HuH-7.5 (cell line): ENCODE results near the gene STARD9.
"Not testable (repeated sequence)": the region's sequence is repeated elsewhere in the genome, so short reads cannot be mapped to it uniquely, and the experiment has no call there.

Source experiments
- DNase-seq: peaks from one replicate; pipeline ENCODE4 v3.0.0; 2011; ENCODE audit warnings: low spot score

Gene STARD9

DNA sequence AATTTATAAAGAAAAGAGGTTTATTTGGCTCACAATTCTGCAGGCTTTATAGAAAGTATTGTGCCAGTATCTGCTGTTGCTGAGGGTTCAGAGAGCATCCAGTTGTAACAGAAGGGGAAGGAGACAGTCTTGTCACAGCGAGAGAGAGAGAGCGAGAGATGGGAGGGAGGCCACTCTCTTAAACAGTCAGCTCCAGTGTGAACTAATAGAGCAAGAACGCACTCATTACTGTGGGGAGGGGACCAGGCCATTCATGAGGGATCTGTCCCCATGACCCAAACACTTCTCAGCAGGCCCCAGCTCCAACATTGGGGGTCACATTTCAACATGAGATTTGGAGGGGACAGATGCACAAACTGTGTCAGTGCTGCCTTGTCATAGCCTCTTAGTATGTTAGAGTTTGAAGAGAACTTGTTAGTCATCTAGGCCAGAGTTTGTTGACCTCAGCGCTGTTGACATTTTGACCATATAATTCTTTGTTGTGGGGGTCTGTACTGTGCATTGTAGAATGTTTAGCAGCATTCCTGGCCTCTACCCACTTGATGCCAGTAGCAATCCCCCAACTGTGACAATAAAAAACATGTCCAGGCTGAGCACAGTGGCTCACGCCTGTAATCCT lies 15.3 kb downstream of the STARD9 start:
- DNase-seq = no peak

DNA sequence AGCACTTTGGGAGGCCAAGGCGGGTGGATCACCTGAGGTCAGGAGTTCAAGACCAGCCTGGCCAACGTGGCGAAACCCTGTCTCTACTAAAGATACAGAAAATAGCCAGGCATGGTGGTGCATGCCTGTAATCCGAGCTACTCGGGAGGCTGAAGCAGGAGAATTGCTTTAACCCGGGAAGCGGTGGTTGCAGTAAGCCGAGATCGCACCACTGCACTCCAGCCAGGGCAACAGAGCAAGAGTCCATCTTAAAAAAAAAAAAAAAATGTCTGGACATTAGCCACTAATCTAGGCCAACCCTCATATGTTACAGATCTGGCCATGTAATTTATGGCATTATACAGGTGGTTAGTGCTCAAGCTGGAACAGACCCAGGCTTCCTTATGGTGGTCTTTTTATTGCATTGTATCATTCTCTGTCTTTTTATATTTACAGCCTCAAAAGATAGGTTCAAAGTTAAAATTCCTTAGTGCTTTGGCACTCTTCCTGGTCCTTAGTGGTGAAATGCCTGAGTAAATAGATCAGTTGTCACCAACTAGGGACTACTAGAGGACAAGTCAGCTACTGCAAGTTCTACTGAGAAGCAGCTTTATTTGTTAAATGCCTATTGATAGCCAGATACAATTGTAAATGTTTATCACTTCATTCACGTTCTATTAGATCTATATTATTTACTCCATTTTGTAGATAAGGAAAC lies 16.0 kb downstream of the STARD9 start:
- peak; percentile 54 for DNase-seq

DNA sequence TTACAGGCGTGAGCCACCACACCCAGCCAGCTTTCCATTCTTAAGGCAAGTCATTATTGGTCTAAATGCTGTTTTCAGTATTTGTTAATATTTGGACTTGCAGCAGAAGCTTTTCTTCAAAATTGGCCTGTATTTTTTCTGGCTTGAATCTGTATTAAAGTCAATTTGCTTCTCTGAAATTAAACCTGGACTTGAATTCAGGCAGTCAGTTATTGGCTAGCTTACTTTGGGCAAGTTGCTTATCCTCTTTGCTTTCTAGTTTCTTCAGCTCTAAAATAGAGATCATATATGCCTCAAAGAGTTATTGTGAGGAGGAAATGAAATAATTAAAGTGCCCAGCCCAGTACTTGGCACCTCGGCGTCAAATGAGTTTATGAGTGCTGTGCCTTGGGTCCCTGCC lies 17.3 kb downstream of the STARD9 start:
- DNase-seq = no peak

DNA sequence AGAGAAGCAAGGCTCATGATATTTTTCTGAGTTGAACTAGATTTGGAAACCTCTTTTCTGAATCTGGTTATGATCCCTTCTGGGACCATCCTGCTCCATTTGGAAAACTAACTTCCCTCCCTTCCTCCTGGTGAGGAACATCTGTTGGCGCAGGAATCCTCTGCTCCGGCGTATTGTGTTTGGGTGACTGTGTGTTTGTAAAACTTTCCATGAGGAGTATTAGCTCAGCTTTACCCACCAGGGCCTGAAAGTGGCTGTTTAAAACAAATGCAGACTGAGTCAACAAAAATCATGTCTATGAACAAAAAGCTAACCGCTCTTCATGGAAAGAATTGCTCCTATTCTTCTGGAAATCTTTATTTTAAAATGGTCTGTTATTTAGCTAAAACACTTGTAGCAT lies 17.7 kb downstream of the STARD9 start:
- no peak for DNase-seq

DNA sequence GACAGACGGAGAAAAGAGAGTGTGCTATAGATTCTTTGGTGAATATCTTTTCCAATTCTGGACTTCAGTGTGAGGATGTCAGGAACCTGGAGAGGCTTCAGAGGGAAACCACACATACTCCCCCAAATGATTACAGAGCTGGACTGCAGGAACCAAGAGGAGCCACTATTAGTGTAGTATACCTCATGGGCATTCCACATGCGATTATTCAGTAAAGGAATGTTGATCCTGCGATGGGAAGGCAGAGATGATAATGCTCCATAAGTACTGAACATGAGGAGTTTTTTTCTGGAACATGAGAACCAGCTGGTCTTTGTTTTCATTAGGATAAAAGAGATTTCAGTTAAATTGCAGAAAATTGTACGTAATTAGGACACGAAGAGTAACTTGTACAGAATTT lies 18.7 kb downstream of the STARD9 start:
- no peak for DNase-seq

DNA sequence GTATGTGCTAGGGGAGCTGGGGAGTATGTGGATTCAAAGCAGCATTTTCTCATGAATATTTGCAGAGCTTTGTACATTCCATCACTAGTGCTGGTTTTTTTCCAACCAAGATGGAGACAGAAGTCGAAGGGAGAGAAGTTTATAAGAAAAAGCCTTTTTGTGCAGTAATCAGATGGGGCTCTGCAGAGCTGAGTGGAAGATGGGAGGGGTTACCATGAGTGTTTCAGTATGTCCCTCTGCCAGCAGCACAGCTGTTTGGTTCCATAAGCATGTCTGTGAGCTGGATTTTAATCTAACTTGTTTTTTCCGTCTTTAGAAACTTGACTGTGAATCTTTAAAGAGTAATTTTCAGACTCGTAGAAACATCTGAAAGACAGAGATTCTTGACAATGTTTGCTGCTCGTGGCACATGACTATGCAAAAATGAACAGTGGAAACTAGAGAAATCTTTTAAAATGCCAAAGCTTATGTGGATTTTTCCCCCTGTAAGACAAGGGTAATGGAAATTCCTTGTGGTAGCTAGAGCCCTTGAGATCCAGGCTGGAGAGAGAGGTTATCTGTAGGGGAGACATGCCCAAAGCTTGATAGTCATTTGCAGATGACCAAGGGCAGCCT lies 20.3 kb downstream of the STARD9 start:
- DNase-seq = no peak

DNA sequence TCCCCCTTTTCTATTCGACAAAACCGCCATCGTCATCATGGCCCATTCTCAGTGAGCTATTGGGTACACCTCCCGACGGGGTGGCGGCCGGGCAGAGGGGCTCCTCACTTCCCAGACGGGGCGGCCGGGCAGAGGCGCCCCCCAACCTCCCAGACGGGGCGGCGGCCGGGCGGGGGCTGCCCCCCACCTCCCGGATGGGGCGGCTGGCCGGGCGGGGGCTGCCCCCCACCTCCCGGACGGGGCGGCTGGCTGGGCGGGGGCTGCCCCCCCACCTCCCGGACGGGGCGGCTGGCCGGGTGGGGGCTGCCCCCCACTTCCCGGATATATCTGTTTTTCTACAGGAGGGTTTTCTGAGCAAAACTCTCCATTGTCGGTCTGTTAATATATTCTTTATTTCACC lies 25.9 kb downstream of the STARD9 start:
- not testable (repeated sequence) for DNase-seq

DNA sequence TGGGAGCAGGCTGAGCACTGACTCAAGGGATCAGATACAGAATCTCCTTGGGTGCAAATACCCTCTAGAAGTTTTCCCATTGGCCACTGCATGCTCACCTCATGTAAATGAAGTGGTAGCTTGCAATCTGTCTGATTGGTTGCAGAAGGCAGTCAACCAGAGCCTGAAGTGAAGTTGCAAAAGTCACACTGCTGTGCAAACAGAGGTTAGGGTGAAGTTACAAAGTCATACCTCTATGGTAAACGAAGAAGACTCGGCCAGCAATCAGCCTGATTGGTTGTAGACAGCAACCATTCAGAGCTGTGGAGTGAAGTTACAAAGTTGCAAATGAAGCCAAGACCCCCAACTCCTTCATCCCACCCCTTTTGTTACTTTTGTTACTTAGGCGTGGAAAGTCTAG lies 27.1 kb downstream of the STARD9 start:
- DNase-seq = no peak

DNA sequence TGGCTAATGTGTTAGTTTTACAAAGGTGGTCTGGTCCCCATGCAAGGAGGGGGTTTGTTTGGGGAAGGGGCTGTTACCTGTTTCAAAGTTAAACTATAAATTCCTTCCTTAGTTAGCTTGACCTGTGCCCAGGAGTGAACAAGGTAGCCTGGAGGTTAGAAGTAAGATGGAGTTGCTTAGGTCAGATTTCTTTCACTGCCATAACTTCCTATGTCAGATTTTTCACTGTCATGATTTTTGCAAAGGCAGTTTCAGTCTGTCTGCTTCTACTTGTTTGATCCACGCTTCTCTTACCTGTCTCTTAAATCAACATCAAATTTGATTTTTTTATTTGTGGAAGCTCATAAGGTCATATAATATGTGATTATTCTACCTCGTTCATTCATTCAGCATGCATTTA lies 28.6 kb downstream of the STARD9 start:
- no peak for DNase-seq

DNA sequence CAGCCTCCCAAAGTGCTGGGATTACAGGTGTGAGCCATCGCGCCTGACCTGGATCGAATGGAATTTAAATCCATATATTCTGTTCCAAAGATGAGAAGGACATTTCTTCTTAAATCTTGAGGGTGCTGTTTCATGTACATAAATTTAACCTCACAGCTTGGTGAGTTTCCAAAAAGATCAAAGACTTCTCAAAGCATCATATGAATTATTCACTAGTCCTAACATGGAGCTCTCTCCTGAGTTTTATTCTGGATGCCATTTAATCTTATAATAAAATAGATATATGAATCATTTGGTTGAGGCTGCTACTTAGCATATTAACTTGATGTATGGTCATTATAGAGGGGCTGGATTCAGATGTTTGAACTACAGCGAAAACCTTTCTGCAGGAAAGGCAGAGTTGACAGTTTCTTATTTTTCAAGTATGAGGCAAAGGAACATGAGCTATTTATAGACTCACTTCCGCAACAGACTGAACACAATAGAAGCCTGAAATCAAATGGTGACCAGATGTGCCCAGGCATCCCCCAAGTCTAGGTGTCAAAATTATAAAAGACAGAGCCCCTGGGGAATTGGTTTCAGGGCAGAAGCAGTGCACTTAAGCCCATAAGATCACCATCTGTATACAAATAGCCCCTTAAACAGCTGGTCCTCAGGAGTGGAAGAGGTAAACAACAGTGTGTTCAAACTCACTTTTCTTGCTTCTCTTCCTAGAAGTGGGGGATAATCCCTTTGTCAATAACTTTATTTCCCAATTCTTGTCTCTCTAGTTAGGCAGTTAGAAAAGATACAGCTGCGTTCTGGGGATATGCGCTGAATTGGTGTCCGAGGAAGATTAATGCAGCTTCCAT lies 29.7 kb downstream of the STARD9 start:
- DNase-seq = no peak

DNA sequence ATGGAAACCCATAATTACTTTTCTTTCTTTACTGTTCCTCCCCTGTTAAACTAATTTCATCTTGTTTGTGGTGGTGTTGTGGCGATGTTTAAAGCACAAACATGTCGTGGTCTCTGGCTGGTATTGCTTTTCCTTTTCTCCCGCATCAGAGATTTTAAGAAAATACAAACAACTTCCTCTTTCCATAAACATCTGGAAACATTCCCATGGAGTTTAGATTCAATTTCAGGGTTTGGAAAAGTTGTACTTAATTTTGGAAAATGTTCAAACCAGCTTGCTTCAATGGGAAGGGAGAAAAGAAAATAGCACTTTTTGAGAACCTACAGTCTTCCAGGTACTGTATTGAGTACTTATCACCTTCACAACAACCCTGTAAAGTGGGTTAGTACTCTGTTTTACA lies 30.4 kb downstream of the STARD9 start:
- no peak for DNase-seq

DNA sequence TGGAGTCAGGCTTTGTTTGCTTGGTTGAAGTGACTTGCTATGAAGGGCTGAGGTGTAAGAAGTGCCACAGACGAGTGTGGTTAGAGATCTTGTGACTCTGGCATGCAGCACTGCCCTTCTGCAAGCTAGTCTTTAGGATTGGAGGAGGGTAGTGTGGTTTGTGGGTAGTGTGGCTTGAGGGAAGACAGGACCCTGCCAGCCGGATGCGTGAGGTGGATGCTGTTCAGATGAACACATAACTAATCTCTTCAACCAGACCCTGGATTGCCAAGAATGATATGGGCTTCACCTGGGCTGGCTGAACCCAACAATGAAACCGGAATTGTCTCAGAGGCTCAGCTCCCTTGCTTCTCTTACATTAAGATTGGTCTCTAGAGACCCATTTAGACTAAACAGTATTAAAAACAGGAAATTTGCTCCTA lies 32.7 kb downstream of the STARD9 start:
- DNase-seq = no peak

DNA sequence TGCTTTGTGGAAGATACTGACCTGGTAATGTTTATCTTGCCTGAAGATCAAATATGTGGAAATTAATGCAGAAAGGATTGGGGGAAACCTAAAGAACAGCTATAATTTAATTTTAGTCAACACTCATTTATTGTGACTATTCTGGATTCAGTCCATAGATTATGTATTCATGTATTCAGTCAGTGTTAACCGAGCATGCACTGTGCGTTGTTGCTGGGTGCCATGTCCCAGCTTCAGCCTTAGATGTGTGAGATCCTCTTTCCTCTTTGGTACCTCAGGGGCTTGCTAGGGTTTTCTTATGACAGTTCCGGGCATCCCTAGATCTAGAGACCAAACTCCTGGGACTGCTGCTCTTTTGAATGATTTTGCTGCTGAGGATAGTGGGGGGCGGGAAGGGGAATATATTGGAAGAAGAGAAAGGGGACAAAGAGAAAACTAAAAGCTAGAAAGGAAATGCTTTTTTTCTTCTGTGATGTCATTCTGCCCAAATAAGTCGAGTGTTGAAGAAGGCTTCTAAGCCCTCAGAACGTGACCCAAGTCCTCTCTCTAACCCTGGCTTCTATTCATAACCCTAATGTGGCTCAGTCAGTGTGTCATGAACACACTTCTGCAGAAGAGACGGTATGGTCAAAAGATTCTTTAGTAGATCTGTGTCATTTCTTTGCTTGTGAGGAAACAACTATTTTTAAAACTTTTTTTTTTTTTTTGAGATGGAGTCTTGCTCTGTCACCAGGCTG lies 33.5 kb downstream of the STARD9 start:
- no peak for DNase-seq

DNA sequence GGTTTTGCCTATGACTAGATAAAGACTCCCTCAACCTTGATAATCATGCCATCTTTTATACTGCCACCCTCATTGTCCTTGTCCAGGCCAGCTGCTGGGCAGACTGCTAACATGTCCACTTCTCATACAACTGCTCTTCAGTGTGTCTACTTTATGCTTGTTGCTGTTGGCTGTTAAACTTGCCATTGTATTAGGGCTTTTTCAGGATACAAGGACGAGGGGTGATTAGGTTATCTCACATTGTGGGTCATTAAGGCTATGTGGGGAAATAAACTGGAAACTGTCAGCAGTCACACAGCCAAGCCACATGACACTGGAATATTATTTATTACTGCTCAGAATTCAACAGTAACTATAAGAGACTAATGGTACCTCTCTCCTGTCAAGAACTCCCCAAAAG lies 36.1 kb downstream of the STARD9 start:
- no peak for DNase-seq

DNA sequence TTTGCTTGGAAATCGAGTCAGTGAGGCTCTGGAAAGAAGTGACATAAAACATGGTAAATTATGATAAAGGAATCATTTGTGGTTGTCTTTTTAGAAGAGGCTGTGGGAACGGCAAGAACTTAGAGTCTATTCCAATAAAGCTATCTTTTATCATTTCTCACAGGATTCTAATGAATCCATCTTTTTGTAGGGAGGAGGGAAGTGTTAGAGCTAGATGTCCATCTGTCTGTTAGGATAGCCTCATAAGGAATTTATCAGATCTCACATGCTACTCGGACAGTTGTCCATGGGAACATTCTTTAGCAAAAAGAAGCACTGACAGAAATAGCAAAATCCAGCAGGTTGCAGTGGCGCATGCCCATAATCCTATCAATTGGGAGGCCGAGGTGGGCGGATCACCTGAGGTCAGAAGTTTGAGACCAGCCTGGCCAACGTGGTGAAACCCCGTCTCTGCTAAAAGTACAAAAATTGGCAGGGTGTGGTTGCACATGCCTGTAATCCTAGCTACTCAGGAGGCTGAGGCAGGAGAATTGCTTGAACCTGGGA lies 37.0 kb downstream of the STARD9 start:
- DNase-seq = no peak

DNA sequence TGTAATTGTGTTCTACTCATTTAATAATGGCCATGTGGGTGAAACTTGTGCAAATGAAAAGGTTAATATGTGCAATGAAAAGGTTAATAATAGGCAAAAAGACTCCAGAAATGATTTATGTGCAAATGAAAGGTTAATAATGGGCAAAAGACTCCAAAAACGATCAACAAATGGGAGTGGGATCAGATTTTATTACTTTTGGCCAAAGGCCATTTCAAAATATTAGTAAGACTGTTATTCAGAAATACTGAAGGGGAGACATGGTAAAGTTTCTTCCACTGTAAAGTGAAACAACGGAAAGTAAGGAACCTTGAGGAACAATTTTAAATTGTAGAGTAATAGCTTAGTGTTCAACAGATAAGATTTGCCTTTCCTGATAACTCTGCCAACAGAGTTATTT lies 40.7 kb downstream of the STARD9 start:
- DNase-seq = no peak

DNA sequence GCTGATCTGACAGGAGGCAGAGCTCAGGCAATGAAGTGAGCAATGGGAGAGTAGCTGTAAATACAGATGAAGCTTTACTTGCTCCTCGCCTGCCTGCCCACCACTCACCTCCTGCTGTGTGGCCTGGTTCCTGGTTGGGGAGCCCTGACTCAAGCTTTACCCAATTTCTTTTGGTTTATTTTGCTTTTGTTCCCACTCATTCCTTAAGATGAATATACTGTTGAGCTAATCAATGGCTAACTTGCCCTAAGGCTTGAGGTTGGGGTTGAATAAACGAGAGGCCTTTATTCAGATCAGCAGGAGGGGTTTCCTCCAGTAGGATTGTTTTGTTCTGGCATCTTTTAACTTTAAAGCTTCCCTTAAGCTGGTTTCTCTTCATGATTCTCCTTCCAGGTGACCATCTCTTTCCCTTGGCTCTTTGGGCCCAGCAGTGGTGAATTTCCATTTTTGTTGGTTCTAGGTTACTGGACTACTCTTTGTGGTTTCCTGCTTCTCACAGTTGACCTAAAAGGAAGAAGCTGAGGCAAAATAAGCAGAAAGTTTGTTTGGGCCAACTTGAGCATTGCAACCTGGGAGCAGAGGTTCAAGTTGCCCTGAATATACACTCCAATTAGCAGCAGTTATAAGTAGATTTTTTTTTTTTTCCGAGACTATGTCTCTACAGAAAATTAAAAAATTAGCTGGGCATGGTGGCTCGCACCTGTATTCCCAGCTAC lies 44.4 kb downstream of the STARD9 start:
- no peak for DNase-seq

DNA sequence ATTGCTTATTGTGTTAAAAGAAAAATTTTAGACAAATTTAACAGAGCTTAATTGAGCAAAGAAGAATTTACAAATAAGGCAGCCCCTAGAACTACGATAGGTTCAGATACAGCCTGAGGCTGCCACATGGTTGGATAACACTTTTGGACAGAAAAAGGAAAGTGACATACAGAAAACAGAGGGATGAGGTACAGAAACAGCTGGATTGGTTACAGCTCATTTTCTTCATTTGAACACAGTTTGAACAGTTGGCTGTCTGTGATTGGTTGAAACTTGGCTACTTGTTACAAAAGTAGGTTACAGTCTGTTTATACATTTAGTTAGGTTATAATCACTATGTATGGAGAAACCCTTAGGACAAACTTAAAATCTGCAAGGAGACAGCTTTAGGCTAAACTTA lies 46.0 kb downstream of the STARD9 start:
- DNase-seq = no peak

DNA sequence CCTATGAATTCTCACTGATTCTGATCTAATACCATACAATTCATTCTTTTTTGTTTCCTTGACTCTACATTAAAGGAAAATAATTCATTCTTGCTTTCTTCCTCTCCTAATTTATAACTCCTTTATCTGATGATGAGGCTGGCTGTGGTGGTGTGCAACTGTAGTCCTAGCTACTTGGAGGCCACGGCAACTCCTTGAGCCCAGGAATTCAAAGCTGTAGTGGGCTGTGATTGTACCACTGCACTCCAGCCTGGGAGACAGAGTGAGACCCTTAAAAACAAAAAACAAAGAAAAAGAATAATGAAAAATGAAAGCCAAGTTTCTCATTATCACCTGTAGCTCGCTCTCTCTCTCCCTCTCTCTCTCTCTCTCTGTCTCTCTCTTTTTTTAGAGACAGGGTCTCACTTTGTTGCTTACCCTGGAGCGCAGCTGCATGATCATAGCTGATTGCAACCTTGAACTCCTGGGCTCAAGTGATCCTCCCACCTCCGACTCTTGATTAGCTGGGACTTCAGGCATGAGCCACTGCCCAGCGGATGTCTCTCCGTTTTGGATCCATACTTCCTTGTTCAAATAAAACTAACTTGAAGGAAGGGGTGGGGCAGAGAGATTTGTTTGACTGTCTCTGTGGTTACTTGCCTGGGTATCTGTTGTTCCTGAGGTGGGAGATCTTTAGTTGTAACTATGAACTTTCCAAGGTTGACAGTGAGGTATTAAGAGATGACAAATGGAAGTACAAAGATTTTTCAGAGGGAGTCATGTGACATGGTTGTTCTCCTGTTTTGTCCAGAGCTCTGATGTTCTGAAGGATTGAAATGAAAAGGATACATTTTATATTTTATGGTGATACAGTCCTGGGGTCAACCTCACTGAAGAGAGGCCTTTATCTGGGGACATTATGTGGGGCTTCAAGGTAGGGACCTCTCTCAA lies 46.9 kb downstream of the STARD9 start:
- DNase-seq = no peak

DNA sequence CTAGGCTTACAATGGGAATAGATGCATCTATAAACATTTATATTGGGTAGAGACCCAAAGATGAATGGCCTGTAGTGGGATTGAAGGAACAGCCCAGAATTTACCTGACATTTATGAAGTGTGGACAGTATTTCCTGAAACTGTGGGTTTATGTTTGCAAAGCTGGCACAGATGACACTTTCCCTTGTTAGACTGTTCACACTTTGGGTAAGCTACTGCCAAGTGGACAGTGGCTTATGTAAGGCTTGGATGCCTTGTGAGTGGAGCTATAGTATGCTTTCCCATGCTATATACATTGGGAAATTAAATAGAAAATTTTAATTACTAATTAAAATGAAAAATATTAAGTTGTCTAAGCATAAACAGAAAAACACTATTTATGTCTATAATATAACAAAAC lies 48.5 kb downstream of the STARD9 start:
- no peak for DNase-seq
